ENCODE data around the gene CYP27B1.

- TF ChIP-seq CTCF (IDR thresholded peaks at IDR 0.05): no peak
- no peak for TF ChIP-seq EP300 (IDR thresholded peaks at IDR 0.05)
Measured at GRCh38 chr12:57736741-57737466, 30.0 kb downstream of the CYP27B1 start.

All from upper lobe of left lung (tissue), 4 donors.